Upper lobe of left lung (tissue), 4 donors: ENCODE data around the gene POLG.

Experiments used
- CTCF ChIP-seq, 6 experiments: fragments of 450-650 bp in 4 of 6; fragments of 200-600 bp in 2 of 6; sonication (generic) in 2 of 6; IDR thresholded peaks; one replicate each; pipeline ENCODE4 v1.5.1; 2016 to 2019; ENCODE audit warnings: antibody characterized with exemption in 6 of 6
- POLR2A ChIP-seq, 4 donors: fragments of 450-650 bp; IDR thresholded peaks; one replicate each; pipeline ENCODE4 v1.5.1; 2016 to 2017; ENCODE audit warnings: antibody characterized with exemption in 4 of 4, mild to moderate bottlenecking in 2 of 4

DNA sequence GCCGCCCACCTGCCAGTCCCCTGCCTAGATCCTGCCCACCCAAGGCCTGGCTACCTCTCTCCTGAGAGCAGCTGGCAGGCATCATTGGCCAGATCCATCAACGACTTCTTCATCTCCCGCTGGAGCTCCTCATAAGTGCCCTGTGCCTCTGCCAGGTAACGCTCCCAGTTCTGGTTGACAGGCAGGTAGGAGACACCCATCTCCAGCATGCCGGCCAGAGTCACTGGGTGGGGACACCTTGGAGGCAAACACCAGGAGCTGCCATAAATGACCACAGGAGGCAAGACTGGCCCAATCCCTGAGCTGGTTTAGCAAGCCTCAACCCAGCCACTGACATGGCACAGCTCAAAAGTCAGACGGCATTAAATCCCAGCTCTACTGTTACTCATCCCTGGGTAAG lies 7.5 kb downstream of the POLG start:
- no peak for TF ChIP-seq POLR2A (IDR thresholded peaks at IDR 0.05)
- TF ChIP-seq CTCF (IDR thresholded peaks at IDR 0.05), result no peak
